Measurements from ENCODE around the gene GSTM2. TPM values are rescaled to one million over a fixed set of nuclear protein-coding genes. Genes with fewer than 3 reads are reported as not detected.

The GSTM2 gene
- total RNA-seq, 1 experiment from 2014 or later, result 47.3 TPM

- no peaks in the 10 kb centered on the region for H3K9me3 ChIP-seq (ENCODE audit: low read depth, low read length, poor library complexity, severe bottlenecking)
- no peaks in the 10 kb centered on the region for H3K27me3 ChIP-seq (replicated peaks; ENCODE audit: insufficient read depth, low read depth, low read length, poor library complexity)
- peak; percentile 95 for DNase-seq (ENCODE audit: low spot score)
- H3K4me1 ChIP-seq (ENCODE audit: insufficient read depth, low read length, poor library complexity, severe bottlenecking), result peaks cover 37% of the 10 kb centered on the region
- no peak for TF ChIP-seq EZH2 (IDR thresholded peaks at IDR 0.05; ENCODE audit: borderline replicate concordance, low read depth, low read length, poor library complexity, severe bottlenecking)
- TF ChIP-seq CTCF (conservative IDR thresholded peaks at IDR 0.05; ENCODE audit: low read depth, low read length), result no peak
- H3K4me3 ChIP-seq (ENCODE audit: low read depth, low read length, poor library complexity, severe bottlenecking), result peak within 1 kb of the TSS; percentile 97
- TSS peak; percentile 75 for BruUV-seq (replicated peaks)
- H3K36me3 ChIP-seq (ENCODE audit: insufficient read depth, low read length, poor library complexity, severe bottlenecking), result peaks cover 29% of the 10 kb centered on the region
- POLR2A ChIA-PET (ENCODE audit: low non-redundant PET), result interaction anchor here (0.6 to 0.7 kb wide), 2 partner anchors 65 to 97 kb away, joined by 8 to 11 read pairs; no protein-coding TSS in a partner anchor
- H3K27ac ChIP-seq (ENCODE audit: low read depth, low read length, poor library complexity, severe bottlenecking), result peak within 1 kb of the TSS; percentile 93
- intact Hi-C loops (cut with micrococcal nuclease; ENCODE audit: unreplicated experiment), result no loop called here
- CTCF ChIA-PET, result no interaction called here
These were observed 12.0 kb upstream of the GSTM2 start, which contains the start of gene GSTM4 for GRCh38 chr1:109655615-109656519. Gene GSTM4 (plus strand): TSS chr1:109656099. CDS start chr1:109656390, 291 bp downstream.

GRCh38 chr1:109657395-109657794 is 10.5 kb upstream of the GSTM2 start:
- peak overlapping the region; percentile 97 for H3K4me3 ChIP-seq (ENCODE audit: low read depth, low read length, poor library complexity, severe bottlenecking)
- peak; percentile 1 for DNase-seq (ENCODE audit: low spot score)
- peak overlapping the region; percentile 27 for H3K27ac ChIP-seq (ENCODE audit: low read depth, low read length, poor library complexity, severe bottlenecking)
- no peaks in the 10 kb centered on the region for H3K27me3 ChIP-seq (replicated peaks; ENCODE audit: insufficient read depth, low read depth, low read length, poor library complexity)
- peaks cover 40% of the 10 kb centered on the region for H3K36me3 ChIP-seq (ENCODE audit: insufficient read depth, low read length, poor library complexity, severe bottlenecking)
- H3K4me1 ChIP-seq (ENCODE audit: insufficient read depth, low read length, poor library complexity, severe bottlenecking), result peaks cover 23% of the 10 kb centered on the region
- BruUV-seq (replicated peaks), result no TSS peak
- CTCF ChIA-PET, result interaction anchor here (1.1 kb wide), 1 partner anchor 327 kb away, joined by 3 read pairs; the partner anchor contains the start of gene AHCYL1
- intact Hi-C loops (cut with micrococcal nuclease; ENCODE audit: unreplicated experiment), result no loop called here
- POLR2A ChIA-PET (ENCODE audit: low non-redundant PET), result no interaction called here
- TF ChIP-seq EZH2 (IDR thresholded peaks at IDR 0.05; ENCODE audit: borderline replicate concordance, low read depth, low read length, poor library complexity, severe bottlenecking) (no peak), CTCF (conservative IDR thresholded peaks at IDR 0.05; ENCODE audit: low read depth, low read length) (no peak)
- H3K9me3 ChIP-seq (ENCODE audit: low read depth, low read length, poor library complexity, severe bottlenecking), result no peaks in the 10 kb centered on the region

- H3K4me3 ChIP-seq (ENCODE audit: low read depth, low read length, poor library complexity, severe bottlenecking), result peak overlapping the region; percentile 97
- BruUV-seq (replicated peaks), result no TSS peak
- H3K9me3 ChIP-seq (ENCODE audit: low read depth, low read length, poor library complexity, severe bottlenecking), result no peaks in the 10 kb centered on the region
- H3K27ac ChIP-seq (ENCODE audit: low read depth, low read length, poor library complexity, severe bottlenecking), result peak overlapping the region; percentile 27
- H3K4me1 ChIP-seq (ENCODE audit: insufficient read depth, low read length, poor library complexity, severe bottlenecking), result peaks cover 19% of the 10 kb centered on the region
- POLR2A ChIA-PET (ENCODE audit: low non-redundant PET), result no interaction called here
- H3K36me3 ChIP-seq (ENCODE audit: insufficient read depth, low read length, poor library complexity, severe bottlenecking), result peaks cover 40% of the 10 kb centered on the region
- peak; percentile 0 for DNase-seq (ENCODE audit: low spot score)
- CTCF ChIA-PET, result interaction anchor here (1.1 kb wide), 1 partner anchor 327 kb away, joined by 3 read pairs; the partner anchor contains the start of gene AHCYL1
- no peak for TF ChIP-seq EZH2 (IDR thresholded peaks at IDR 0.05; ENCODE audit: borderline replicate concordance, low read depth, low read length, poor library complexity, severe bottlenecking)
- no peak for TF ChIP-seq CTCF (conservative IDR thresholded peaks at IDR 0.05; ENCODE audit: low read depth, low read length)
- intact Hi-C loops (cut with micrococcal nuclease; ENCODE audit: unreplicated experiment), result no loop called here
- no peaks in the 10 kb centered on the region for H3K27me3 ChIP-seq (replicated peaks; ENCODE audit: insufficient read depth, low read depth, low read length, poor library complexity)
These were observed 9.9 kb upstream of the GSTM2 start for GRCh38 chr1:109657970-109658369.
